ENCODE data around the gene KCNMA1.
"Not testable (repeated sequence)": the region's sequence is repeated elsewhere in the genome, so short reads cannot be mapped to it uniquely, and the experiment has no call there.

Gene KCNMA1

DNA sequence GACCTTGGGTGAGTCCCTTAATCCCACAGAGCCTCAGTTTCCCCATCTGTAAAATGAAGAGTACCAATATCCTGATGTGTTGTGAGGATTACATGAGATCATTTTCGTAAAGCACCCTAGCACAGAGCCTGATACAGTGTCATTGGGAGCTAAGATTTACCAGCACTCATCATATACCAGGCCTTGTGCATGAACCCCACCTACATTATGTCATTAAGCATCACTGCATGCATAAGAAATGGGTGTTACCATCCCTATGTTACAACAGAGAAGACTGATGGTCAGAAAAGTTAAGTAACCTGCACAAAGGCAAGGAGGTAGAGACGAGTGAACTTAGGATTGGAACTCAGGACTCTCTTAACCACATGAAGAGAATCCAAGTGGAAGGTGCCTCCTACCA, 290.6 kb downstream of the KCNMA1 start:
- no peak for TF ChIP-seq CTCF (IDR thresholded peaks at IDR 0.05; ENCODE audit: insufficient read depth, low read depth, low read length, missing control alignments)
- DNase-seq (ENCODE audit: low read depth): no peak
- H3K4me3 ChIP-seq (ENCODE audit: low read depth, low read length): no peak overlapping the region

DNA sequence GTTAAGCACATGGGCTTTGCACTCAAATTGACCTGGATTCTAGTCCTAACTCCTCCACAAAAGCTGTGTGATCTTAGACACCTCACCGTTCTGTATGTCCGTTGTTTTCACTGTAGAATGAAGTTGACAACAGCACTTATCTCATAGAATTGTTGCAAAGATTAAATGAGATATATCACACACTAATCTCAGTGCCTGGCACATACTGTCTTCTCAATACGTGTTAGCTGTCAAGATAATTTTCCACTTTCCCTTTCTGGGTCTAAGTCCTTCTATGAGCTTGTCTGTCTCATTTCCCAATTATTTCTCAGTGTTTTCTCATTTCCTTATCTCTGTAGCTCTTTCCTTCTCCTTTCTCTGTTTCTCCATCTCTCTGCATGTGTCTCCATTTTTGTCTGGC, 296.6 kb downstream of the KCNMA1 start:
- no peak for DNase-seq (ENCODE audit: low read depth)
- no peak overlapping the region for H3K4me3 ChIP-seq (ENCODE audit: low read depth, low read length)
- no peak for TF ChIP-seq CTCF (IDR thresholded peaks at IDR 0.05; ENCODE audit: insufficient read depth, low read depth, low read length, missing control alignments)

DNA sequence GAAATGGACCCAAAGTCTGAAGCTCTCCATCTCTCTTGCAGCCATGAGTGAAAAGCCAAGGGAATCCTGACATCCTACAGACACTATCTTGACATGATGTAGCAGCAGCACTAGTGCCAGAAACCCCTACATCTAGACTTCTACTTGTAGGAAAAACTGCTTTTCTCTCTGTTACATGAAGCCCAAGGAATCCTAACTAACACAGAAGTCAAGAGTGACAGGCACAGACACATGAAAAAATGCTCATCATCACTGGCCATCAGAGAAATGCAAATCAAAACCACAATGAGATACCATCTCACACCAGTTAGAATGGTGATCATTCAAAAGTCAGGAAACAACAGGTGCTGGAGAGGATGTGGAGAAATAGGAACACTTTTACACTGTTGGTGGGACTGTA, 297.7 kb downstream of the KCNMA1 start:
- H3K4me3 ChIP-seq (ENCODE audit: low read depth, low read length); DNase-seq (ENCODE audit: low read depth): not testable (repeated sequence)

- DNase-seq (ENCODE audit: low read depth): no peak
- H3K4me3 ChIP-seq (ENCODE audit: low read depth, low read length): no peak overlapping the region
- TF ChIP-seq CTCF (IDR thresholded peaks at IDR 0.05; ENCODE audit: insufficient read depth, low read depth, low read length, missing control alignments): no peak
Observed at GRCh38 chr10:77339166-77339565, 298.4 kb downstream of the KCNMA1 start.

DNA sequence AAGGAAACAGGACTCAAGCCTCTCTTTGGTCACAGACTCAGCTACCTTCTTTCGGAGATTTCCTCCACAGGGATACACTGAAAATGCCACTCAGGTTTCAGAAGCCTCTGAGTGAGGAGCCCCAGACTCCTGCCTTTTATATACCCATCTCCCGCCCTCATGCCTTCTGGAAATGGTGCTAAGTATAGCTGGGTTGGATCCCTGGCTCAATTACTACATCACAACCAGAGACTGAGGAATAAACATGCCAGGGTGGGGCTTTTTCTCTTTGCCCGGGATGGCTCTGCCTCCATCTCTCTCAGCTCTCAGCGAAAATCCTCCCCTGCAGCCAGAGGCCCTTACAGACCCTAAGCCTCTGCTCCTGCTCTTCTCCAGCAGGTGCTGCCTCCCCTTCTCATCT, 299.5 kb downstream of the KCNMA1 start:
- TF ChIP-seq CTCF (IDR thresholded peaks at IDR 0.05; ENCODE audit: insufficient read depth, low read depth, low read length, missing control alignments): no peak
- DNase-seq (ENCODE audit: low read depth): no peak
- no peak overlapping the region for H3K4me3 ChIP-seq (ENCODE audit: low read depth, low read length)

DNA sequence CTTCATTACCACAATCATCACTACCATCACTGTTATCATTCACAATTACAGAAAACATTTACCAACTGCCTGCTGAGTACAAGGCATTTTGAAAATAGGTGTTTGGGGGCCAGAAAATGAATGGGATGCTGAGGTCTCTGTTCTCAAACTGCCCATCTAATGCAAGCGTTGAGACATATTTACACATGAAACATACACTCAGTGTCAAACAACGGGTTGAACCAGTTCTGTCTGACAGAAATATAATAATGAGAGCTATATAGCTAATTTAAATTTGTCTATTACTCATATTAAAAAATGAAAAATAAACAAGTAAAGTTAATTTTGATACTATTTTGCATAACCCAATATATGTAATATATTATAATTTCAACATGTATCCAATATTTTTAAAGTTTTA, 303.1 kb downstream of the KCNMA1 start:
- TF ChIP-seq CTCF (IDR thresholded peaks at IDR 0.05; ENCODE audit: insufficient read depth, low read depth, low read length, missing control alignments): no peak
- no peak overlapping the region for H3K4me3 ChIP-seq (ENCODE audit: low read depth, low read length)
- no peak for DNase-seq (ENCODE audit: low read depth)

DNA sequence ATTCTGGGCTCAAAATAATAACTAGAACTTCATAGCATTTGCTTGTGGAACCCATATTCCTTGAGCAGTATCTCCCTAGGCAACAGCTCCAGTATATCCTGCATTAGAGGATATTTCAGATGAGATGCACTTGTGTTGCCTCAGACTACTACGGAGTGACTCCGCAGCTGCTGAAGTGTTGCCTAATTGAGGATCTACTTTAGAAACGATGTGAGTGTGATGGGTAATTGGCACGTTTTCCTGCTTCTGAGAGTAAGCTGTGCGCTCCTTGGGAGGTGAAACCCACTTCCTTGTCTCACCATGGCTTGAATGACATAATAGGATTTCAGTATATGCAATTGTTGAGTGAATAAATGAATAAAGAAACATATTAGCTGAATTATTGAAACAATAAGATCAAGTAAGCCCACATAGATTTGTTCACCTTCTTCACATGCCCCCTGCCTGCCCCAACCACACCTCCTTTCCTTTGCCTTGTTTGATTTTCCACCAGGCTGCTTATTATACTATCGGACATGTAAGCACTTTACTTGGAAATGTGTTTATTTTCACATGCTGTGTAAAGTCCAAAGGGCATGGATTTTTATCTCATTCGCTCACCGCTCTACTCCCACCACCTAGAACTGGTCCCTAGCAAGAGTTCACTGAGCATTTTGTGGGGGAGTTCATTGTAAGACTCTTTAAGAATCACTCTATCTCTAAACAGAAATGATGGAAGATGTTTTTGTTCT, 303.8 kb downstream of the KCNMA1 start:
- no peak for DNase-seq (ENCODE audit: low read depth)
- TF ChIP-seq CTCF (IDR thresholded peaks at IDR 0.05; ENCODE audit: insufficient read depth, low read depth, low read length, missing control alignments): no peak
- no peak overlapping the region for H3K4me3 ChIP-seq (ENCODE audit: low read depth, low read length)

All from GM12865 (cell line).